NAMALWA (cell line): Measurements from ENCODE around the gene CAPZB.

Source experiments
- DNase-seq: peaks from one replicate; pipeline ENCODE4 v3.0.0-alpha.2; 2015; ENCODE audit warnings: low spot score

CAPZB gene

GRCh38 chr1:19367584-19368041, 117.7 kb downstream of the CAPZB start:
- DNase-seq, result no peak

- DNase-seq, result no peak
These were observed 118.5 kb downstream of the CAPZB start for GRCh38 chr1:19366599-19367536.

- DNase-seq, result no peak
These were observed 119.6 kb downstream of the CAPZB start for GRCh38 chr1:19365721-19366120.

- DNase-seq, result no peak
These were observed 121.7 kb downstream of the CAPZB start for GRCh38 chr1:19363536-19364152.

GRCh38 chr1:19361611-19362147, 123.7 kb downstream of the CAPZB start:
- no peak for DNase-seq

GRCh38 chr1:19360843-19361610, 124.3 kb downstream of the CAPZB start:
- no peak for DNase-seq

- DNase-seq, result no peak
These were observed 124.9 kb downstream of the CAPZB start for GRCh38 chr1:19360432-19360831.

- no peak for DNase-seq
These were observed 125.3 kb downstream of the CAPZB start for GRCh38 chr1:19360016-19360415.

- DNase-seq, result no peak
These were observed 126.0 kb downstream of the CAPZB start for GRCh38 chr1:19359357-19359756.

GRCh38 chr1:19358710-19359109, 126.6 kb downstream of the CAPZB start:
- no peak for DNase-seq

- DNase-seq, result no peak
These were observed 127.9 kb downstream of the CAPZB start for GRCh38 chr1:19357299-19357986.

- DNase-seq, result no peak
These were observed 129.1 kb downstream of the CAPZB start for GRCh38 chr1:19356266-19356665.

- no peak for DNase-seq
These were observed 130.8 kb downstream of the CAPZB start for GRCh38 chr1:19354531-19354981.

GRCh38 chr1:19353596-19353995, 131.7 kb downstream of the CAPZB start:
- DNase-seq, result no peak

GRCh38 chr1:19352839-19353238, 132.5 kb downstream of the CAPZB start:
- no peak for DNase-seq

- DNase-seq, result no peak
These were observed 133.5 kb downstream of the CAPZB start for GRCh38 chr1:19351873-19352272.

GRCh38 chr1:19350566-19350965, 134.8 kb downstream of the CAPZB start:
- DNase-seq, result no peak

GRCh38 chr1:19349999-19350398, 135.3 kb downstream of the CAPZB start:
- no peak for DNase-seq

- no peak for DNase-seq
These were observed 136.7 kb downstream of the CAPZB start for GRCh38 chr1:19348441-19349198.

GRCh38 chr1:19347533-19348172, 137.7 kb downstream of the CAPZB start:
- DNase-seq, result no peak
